C4-2B (cell line): ENCODE data around the gene PNPLA6.

ENCODE experiments used
- ZFX ChIP-seq: fragments of 450-650 bp; IDR thresholded peaks from 2 replicates; pipeline ENCODE4 v1.6.1; 2017
- TF ChIP-seq, protein P1 (sequence below): fragments of 450-650 bp; conservative IDR thresholded peaks from 2 replicates; pipeline ENCODE4 v1.5.1; 2017; ENCODE audit warnings: mild to moderate bottlenecking

DNA sequence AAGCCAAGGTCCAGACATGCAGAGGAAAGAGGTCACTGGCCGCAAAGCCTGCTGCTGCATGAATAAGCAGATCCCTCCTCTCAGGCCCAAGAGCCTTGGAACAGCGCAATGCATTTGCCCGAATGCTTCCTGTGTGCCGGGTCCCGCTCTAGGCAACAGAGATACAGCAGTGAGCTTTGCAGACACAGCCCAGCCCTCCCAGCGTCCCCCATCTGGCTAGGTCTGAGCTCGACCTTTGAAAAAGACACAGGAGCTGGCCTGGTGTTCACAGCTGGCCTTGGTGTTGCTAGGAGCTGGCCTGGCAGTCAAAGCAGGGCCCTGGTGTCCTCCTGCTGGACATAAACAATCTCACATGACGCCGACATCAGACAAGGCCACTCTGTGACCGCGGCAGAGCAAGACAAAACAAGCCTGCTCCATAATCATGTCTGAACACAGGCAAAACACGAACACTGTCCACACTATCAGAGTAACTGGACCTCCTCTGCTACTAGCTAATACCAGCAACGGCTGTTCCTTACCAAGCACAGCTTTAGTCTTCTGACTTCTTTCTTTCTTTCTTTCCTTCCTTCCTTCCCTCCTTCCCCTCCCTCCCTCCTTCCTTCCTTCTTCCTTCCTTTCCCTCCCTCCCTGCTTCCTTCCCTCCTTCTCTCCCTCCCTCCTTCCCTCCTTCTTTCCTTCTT is 41.0 kb upstream of the PNPLA6 start:
- TF ChIP-seq ZFX = no peak
- TF ChIP-seq, protein P1, sequence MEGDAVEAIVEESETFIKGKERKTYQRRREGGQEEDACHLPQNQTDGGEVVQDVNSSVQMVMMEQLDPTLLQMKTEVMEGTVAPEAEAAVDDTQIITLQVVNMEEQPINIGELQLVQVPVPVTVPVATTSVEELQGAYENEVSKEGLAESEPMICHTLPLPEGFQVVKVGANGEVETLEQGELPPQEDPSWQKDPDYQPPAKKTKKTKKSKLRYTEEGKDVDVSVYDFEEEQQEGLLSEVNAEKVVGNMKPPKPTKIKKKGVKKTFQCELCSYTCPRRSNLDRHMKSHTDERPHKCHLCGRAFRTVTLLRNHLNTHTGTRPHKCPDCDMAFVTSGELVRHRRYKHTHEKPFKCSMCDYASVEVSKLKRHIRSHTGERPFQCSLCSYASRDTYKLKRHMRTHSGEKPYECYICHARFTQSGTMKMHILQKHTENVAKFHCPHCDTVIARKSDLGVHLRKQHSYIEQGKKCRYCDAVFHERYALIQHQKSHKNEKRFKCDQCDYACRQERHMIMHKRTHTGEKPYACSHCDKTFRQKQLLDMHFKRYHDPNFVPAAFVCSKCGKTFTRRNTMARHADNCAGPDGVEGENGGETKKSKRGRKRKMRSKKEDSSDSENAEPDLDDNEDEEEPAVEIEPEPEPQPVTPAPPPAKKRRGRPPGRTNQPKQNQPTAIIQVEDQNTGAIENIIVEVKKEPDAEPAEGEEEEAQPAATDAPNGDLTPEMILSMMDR = no peak
